Stimulated activated CD4-positive, alpha-beta T cell treated with anti-CD3 and anti-CD28 coated beads, TNF-alpha, amount 100 ng/mL, for 48 hours (primary cell): ENCODE measurements around the gene DNM2.
"Not testable (repeated sequence)": the region's sequence is repeated elsewhere in the genome, so short reads cannot be mapped to it uniquely, and the experiment has no call there.

ENCODE experiments used
- DNase-seq, 3 donors: peaks; one replicate each; pipeline ENCODE4 v3.0.0-alpha.2; 2020; ENCODE audit warnings: low read depth in 3 of 3

DNM2 gene

GRCh38 chr19:10835754-10836478, 118.0 kb downstream of the DNM2 start, which contains the start of gene TMED1:
TSS of gene TMED1 (minus strand) at chr19:10836212. CDS start at chr19:10836191, 21 bp downstream.
- peak; percentile 97 to 100 (median 98) for DNase-seq

- peak; percentile 68 to 87 (median 74) for DNase-seq
Observed at GRCh38 chr19:10836479-10837330, 118.8 kb downstream of the DNM2 start.

GRCh38 chr19:10837649-10838048, 119.8 kb downstream of the DNM2 start:
- DNase-seq: not testable (repeated sequence)

GRCh38 chr19:10838377-10838776, 120.5 kb downstream of the DNM2 start:
- no peak for DNase-seq

GRCh38 chr19:10839114-10840050, 121.5 kb downstream of the DNM2 start:
- no peak for DNase-seq

- no peak for DNase-seq
Observed at GRCh38 chr19:10842788-10843187, 124.9 kb downstream of the DNM2 start.

GRCh38 chr19:10846500-10847202, 128.8 kb downstream of the DNM2 start:
- no peak for DNase-seq

- no peak for DNase-seq
Observed at GRCh38 chr19:10848230-10848856, 130.5 kb downstream of the DNM2 start, which contains the start of gene C19orf38. TSS of gene C19orf38 (plus strand) at chr19:10848415. CDS start at chr19:10848509, 94 bp downstream.

GRCh38 chr19:10850631-10851030, 132.8 kb downstream of the DNM2 start:
- DNase-seq: no peak

GRCh38 chr19:10852098-10852800, 134.4 kb downstream of the DNM2 start:
- DNase-seq: no peak

- no peak for DNase-seq
Observed at GRCh38 chr19:10852941-10853340, 135.1 kb downstream of the DNM2 start.

GRCh38 chr19:10854350-10855089, 136.6 kb downstream of the DNM2 start:
- DNase-seq: no peak

GRCh38 chr19:10855879-10856522, 138.1 kb downstream of the DNM2 start:
- DNase-seq: no peak

GRCh38 chr19:10856899-10857298, 139.0 kb downstream of the DNM2 start:
- DNase-seq: not testable (repeated sequence)

GRCh38 chr19:10858204-10858828, 140.4 kb downstream of the DNM2 start:
- no peak for DNase-seq

GRCh38 chr19:10861103-10861651, 143.3 kb downstream of the DNM2 start:
- no peak for DNase-seq

GRCh38 chr19:10862561-10863106, 144.8 kb downstream of the DNM2 start:
- no peak for DNase-seq
